Lung (tissue), 12 donors: Measurements from ENCODE around the gene SEMA4D. TPM values are rescaled to one million over a fixed set of nuclear protein-coding genes. Genes with fewer than 3 reads are reported as not detected.

ENCODE experiments used
- ATAC-seq: fragments of 200-7000 bp; cut with Tn5 transposase; one replicate; pipeline ENCODE4 v1.9.1; 2020; ENCODE audit warnings: moderate number of reproducible peaks; ENCODE audit not compliant: insufficient read depth, low FRiP score
- DNase-seq, 3 donors: peaks; one replicate each; pipeline ENCODE4 v3.0.0-alpha.2; 2013 to 2017
- H3K27ac ChIP-seq, 2 donors: one replicate each; pipeline ENCODE4 v1.5.1; 2013; ENCODE audit warnings: mild to moderate bottlenecking in 2 of 2, moderate library complexity in 2 of 2, control low read depth in 1 of 2, inconsistent platforms in 1 of 2, low read depth in 1 of 2, low read length in 1 of 2
- H3K27me3 ChIP-seq, 3 donors: one replicate each; pipeline ENCODE4 v1.5.1; 2013; ENCODE audit warnings: low read length in 2 of 3; ENCODE audit not compliant: control insufficient read depth in 3 of 3, insufficient read depth in 3 of 3
- H3K36me3 ChIP-seq, 4 donors: one replicate each; pipeline ENCODE4 v1.5.1; 2013; ENCODE audit warnings: low read length in 4 of 4, mild to moderate bottlenecking in 1 of 4, moderate library complexity in 1 of 4; ENCODE audit not compliant: control insufficient read depth in 4 of 4, insufficient read depth in 4 of 4
- H3K4me1 ChIP-seq, 5 donors: one replicate each; pipeline ENCODE4 v1.5.1; 2013; ENCODE audit warnings: low read length in 5 of 5, mild to moderate bottlenecking in 2 of 5, moderate library complexity in 1 of 5; ENCODE audit not compliant: control insufficient read depth in 5 of 5, insufficient read depth in 5 of 5
- H3K4me3 ChIP-seq: one replicate; pipeline ENCODE4 v1.5.1; 2013; ENCODE audit warnings: mild to moderate bottlenecking, control low read depth, moderate library complexity
- H3K9ac ChIP-seq, 2 donors: one replicate each; pipeline ENCODE4 v1.5.1; 2013; ENCODE audit warnings: low read length in 2 of 2, control low read depth in 1 of 2; ENCODE audit not compliant: insufficient read depth in 1 of 2
- H3K9me3 ChIP-seq, 4 donors: one replicate each; pipeline ENCODE4 v1.5.1; 2013; ENCODE audit warnings: low read length in 3 of 4, mild to moderate bottlenecking in 1 of 4, moderate library complexity in 1 of 4; ENCODE audit not compliant: control insufficient read depth in 4 of 4, insufficient read depth in 3 of 4
- CTCF ChIP-seq: IDR thresholded peaks from 2 replicates; pipeline ENCODE4 v1.5.1; 2012; ENCODE audit warnings: mild to moderate bottlenecking; ENCODE audit errors: control extremely low read depth, extremely low read depth
- WGBS, 2 donors: extraction: QIAGEN DNeasy Blood & Tissue Kit; methylation state at CpG; one replicate each; pipeline ENCODE4 v1.1.7; 2013; 5-methylcytosine and 5-hydroxymethylcytosine counted together
- polyA plus RNA-seq, 2 donors: library from polyadenylated mRNA; stranded (reverse); fragments of 200-250 nt; gene quantifications; one replicate each; pipeline ENCODE4 v1.2.1, GENCODE V29; 2013
- total RNA-seq, 2 donors: library from RNA; depleted of rRNA in 1 of 2; stranded (reverse); fragments of >200 nt in 1 of 2; gene quantifications; one replicate each; pipeline ENCODE4 v1.2.1, GENCODE V29; 2014 to 2021
- donor health status: control.
- donor health status: control.
- donor health status: Bipolar disorder and iron deficiency.
- donor health status: healthy.
- donor health status: DM: yes; HTN: yes; CAD: no.

SEMA4D gene
- total and polyA plus RNA-seq, 4 donors, result 6.7 to 61.5 (median 29.0) TPM

GRCh38 chr9:89417832-89418473 lies 80.0 kb downstream of the SEMA4D start:
- Histone ChIP-seq H3K4me1 (peaks cover 0 to 5% (median 0%) of the 10 kb centered on the region in 5 donors), H3K9me3 (peaks cover 0 to 2% (median under 1%) of the 10 kb centered on the region in 4 donors), H3K36me3 (peaks cover 0 to 2% (median 0%) of the 10 kb centered on the region in 4 donors), H3K9ac (no peak overlapping the region), H3K27ac (no peak overlapping the region), H3K4me3 (no peak overlapping the region), H3K27me3 (no peaks in the 10 kb centered on the region)
- ATAC-seq (no peak), DNase-seq (no peak)
- TF ChIP-seq CTCF, result no peak
- 64 to 72% methylated on average over 6 of the region's 6 CpGs for WGBS, 2 donors

GRCh38 chr9:89414670-89415324 lies 83.1 kb downstream of the SEMA4D start:
- ATAC-seq, result no peak
- Histone ChIP-seq H3K4me3 (no peak overlapping the region), H3K27me3 (no peaks in the 10 kb centered on the region), H3K36me3 (peaks cover 0 to 2% (median 0%) of the 10 kb centered on the region in 4 donors), H3K9ac (no peak overlapping the region), H3K4me1 (peaks cover 0 to 5% (median 0%) of the 10 kb centered on the region in 5 donors), H3K27ac (no peak overlapping the region), H3K9me3 (peaks cover 0 to 2% (median under 1%) of the 10 kb centered on the region in 4 donors)
- no peak for TF ChIP-seq CTCF
- whole genome bisulfite sequencing, 2 donors, result 93 to 94% methylated on average over 9 of the region's 9 CpGs
- DNase-seq, result no peak

- no peak overlapping the region for H3K27ac ChIP-seq
- H3K36me3 ChIP-seq, result peaks cover 0 to 2% (median 0%) of the 10 kb centered on the region in 4 donors
- no peak for TF ChIP-seq CTCF
- H3K4me1 ChIP-seq, result peaks cover 0 to 5% (median 0%) of the 10 kb centered on the region in 5 donors
- H3K9me3 ChIP-seq, result peaks cover 0 to 2% (median under 1%) of the 10 kb centered on the region in 4 donors
- H3K4me3 ChIP-seq, result no peak overlapping the region
- WGBS, 2 donors, result 90% methylated on average over 4 of the region's 4 CpGs
- ATAC-seq, result no peak
- H3K27me3 ChIP-seq, result no peaks in the 10 kb centered on the region
- no peak for DNase-seq
- no peak overlapping the region for H3K9ac ChIP-seq
These were observed 83.8 kb downstream of the SEMA4D start for GRCh38 chr9:89413963-89414638.
